ENCODE results near the gene DEFB131B. TPM values are rescaled to one million over a fixed set of nuclear protein-coding genes. Genes with fewer than 3 reads are reported as not detected.
"Not testable (repeated sequence)": the region's sequence is repeated elsewhere in the genome, so short reads cannot be mapped to it uniquely, and the experiment has no call there.

DEFB131B gene
- total RNA-seq, 1 experiment from 2014 or later = not detected

GRCh38 chr11:71895961-71896360 lies 17.7 kb downstream of the DEFB131B start:
- Histone ChIP-seq H3K27ac (ENCODE audit: low read depth, low read length) (no peak overlapping the region), H3K79me2 (ENCODE audit: insufficient read depth, low read length) (no peaks in the 10 kb centered on the region), H3K9me3 (ENCODE audit: control insufficient read depth in 1 of 2, insufficient read depth in 1 of 2, low read depth in 1 of 2, low read length in 2 of 2) (no peaks in the 10 kb centered on the region), H3K4me2 (ENCODE audit: low read length) (no peak overlapping the region), H3K27me3 (ENCODE audit: insufficient read depth, low read length) (no peaks in the 10 kb centered on the region), H3K9ac (ENCODE audit: low read length) (no peak overlapping the region), H3K4me3 (replicated peaks in 1 of 2; ENCODE audit: low read depth in 1 of 2, low read length in 2 of 2) (no peak overlapping the region), H3K36me3 (ENCODE audit: control insufficient read depth in 1 of 2, insufficient read depth in 2 of 2, low read length in 2 of 2) (no peaks in the 10 kb centered on the region), H3K4me1 (ENCODE audit: control insufficient read depth in 1 of 2, insufficient read depth in 2 of 2, low read length in 2 of 2) (no peaks in the 10 kb centered on the region), H3K9me2 (ENCODE audit: insufficient read depth) (no peaks in the 10 kb centered on the region), H2AFZ (ENCODE audit: low read depth, low read length, poor library complexity, severe bottlenecking) (no peak overlapping the region), H4K20me1 (ENCODE audit: insufficient read depth) (no peaks in the 10 kb centered on the region)
- TF ChIP-seq RAD21 (IDR thresholded peaks at IDR 0.05; ENCODE audit: low read depth) (no peak), CBX3 (IDR thresholded peaks at IDR 0.05; ENCODE audit: low read depth) (no peak), SIN3A (IDR thresholded peaks at IDR 0.05; ENCODE audit: low read depth) (no peak), EGR1 (IDR thresholded peaks at IDR 0.05; ENCODE audit: low read depth) (no peak), REST (IDR thresholded peaks at IDR 0.05; ENCODE audit: low read depth) (no peak), CEBPB (IDR thresholded peaks at IDR 0.05; ENCODE audit: low read depth) (no peak), POLR2A (IDR thresholded peaks at IDR 0.05; ENCODE audit: borderline replicate concordance, extremely low read depth, insufficient read depth, insufficient read length) (no peak)
- ChIA-PET POLR2A (no interaction called here), RAD21 (ENCODE audit: low non-redundant PET in 1 of 2, low total read pairs in 2 of 2, uncharacterized antibody in 2 of 2, unreplicated experiment in 2 of 2) (no interaction called here), CTCF (no interaction called here)
- DNase-seq (ENCODE audit: low read depth, low spot score) (no peak), ATAC-seq (no peak)
- BruUV-seq (replicated peaks) = no TSS peak
- intact Hi-C loops (cut with micrococcal nuclease) = no loop called here

- H3K36me3 ChIP-seq (ENCODE audit: control insufficient read depth in 1 of 2, insufficient read depth in 2 of 2, low read length in 2 of 2); ATAC-seq; H3K79me2 ChIP-seq (ENCODE audit: insufficient read depth, low read length); H3K4me1 ChIP-seq (ENCODE audit: control insufficient read depth in 1 of 2, insufficient read depth in 2 of 2, low read length in 2 of 2); H3K9ac ChIP-seq (ENCODE audit: low read length); H3K4me3 ChIP-seq (replicated peaks in 1 of 2; ENCODE audit: low read depth in 1 of 2, low read length in 2 of 2); CTCF ChIA-PET; H3K9me2 ChIP-seq (ENCODE audit: insufficient read depth); H3K27ac ChIP-seq (ENCODE audit: low read depth, low read length); intact Hi-C loops (cut with micrococcal nuclease); H3K9me3 ChIP-seq (ENCODE audit: control insufficient read depth in 1 of 2, insufficient read depth in 1 of 2, low read depth in 1 of 2, low read length in 2 of 2); H2AFZ ChIP-seq (ENCODE audit: low read depth, low read length, poor library complexity, severe bottlenecking); RAD21 ChIA-PET (ENCODE audit: low non-redundant PET in 1 of 2, low total read pairs in 2 of 2, uncharacterized antibody in 2 of 2, unreplicated experiment in 2 of 2); BruUV-seq (replicated peaks); H4K20me1 ChIP-seq (ENCODE audit: insufficient read depth); H3K27me3 ChIP-seq (ENCODE audit: insufficient read depth, low read length); POLR2A ChIA-PET; H3K4me2 ChIP-seq (ENCODE audit: low read length); DNase-seq (ENCODE audit: low read depth, low spot score): not testable (repeated sequence)
These were observed 22.9 kb downstream of the DEFB131B start for GRCh38 chr11:71901137-71901536.
